Measurements from ENCODE around the gene DNAJC17.
A peak's percentile ranks its signal among the peaks of the same experiment; 100 is the strongest.

DNAJC17 gene

DNA sequence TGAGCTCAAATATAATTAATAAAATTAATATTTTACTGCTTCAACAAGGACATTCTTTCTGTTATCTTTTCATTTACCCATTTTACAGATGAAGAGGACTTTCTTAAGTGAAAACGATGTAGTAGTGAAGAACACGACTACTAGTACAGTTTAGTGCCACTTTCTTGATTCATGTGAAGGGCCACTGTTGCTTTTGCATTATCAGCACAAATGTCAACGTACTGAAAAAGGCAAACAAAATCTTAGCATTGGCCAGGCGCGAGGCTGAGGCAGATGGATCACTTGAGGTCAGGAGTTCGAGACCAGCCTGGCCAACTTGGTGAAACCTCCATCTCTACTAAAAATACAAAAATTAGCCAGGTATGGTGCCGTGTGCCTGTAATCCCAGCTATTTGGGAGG, 11.8 kb upstream of the DNAJC17 start:
- Histone ChIP-seq H3K9me3 (no peaks in the 10 kb centered on the region), H4K20me1 (no peaks in the 10 kb centered on the region), H3K27me3 (no peaks in the 10 kb centered on the region), H3K27ac (no peak overlapping the region), H3K4me1 (no peaks in the 10 kb centered on the region), H3K4me2 (no peak overlapping the region), H3K36me3 (peaks cover 15% of the 10 kb centered on the region), H3K9ac (no peak overlapping the region), H3K4me3 (no peak overlapping the region)
- no peak for TF ChIP-seq Cebpa-rat (IDR thresholded peaks at IDR 0.05)

DNA sequence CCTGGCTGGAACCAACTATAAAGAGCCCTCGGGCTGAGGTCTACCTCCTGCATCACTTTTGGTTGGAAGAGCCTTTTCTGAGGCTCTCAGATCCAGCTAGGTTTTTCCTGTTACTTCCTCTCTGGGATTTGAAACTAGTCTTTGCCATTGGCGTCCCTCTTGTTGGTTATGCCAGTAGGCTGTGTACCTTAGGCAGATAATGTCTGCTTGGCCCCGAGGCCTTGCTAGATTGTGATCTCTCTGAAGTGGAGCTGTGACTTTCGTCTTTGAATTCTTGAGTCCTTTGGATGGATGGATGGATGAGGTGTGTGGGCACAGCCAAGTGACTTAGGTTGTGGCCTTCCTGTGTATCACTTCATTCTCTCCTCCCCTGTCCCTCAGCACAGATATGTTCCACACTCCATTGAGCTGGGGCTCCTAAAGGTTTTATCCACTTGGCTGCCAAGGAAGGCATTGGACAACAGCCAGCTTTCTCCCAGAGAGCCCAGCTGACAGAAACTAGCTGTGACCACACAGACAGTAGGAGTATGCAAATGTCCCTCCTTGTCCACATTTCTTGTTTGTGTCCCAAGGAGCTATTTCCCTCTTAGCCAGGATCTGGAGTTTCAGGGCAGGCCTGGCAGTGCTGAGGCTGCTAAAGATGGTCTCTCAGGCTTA, 7.9 kb upstream of the DNAJC17 start:
- Histone ChIP-seq H3K9me3 (no peaks in the 10 kb centered on the region), H3K36me3 (peaks cover 41% of the 10 kb centered on the region), H3K4me3 (no peak overlapping the region), H3K27ac (no peak overlapping the region), H3K9ac (no peak overlapping the region), H3K27me3 (no peaks in the 10 kb centered on the region), H3K4me2 (no peak overlapping the region), H3K4me1 (no peaks in the 10 kb centered on the region), H4K20me1 (no peaks in the 10 kb centered on the region)
- TF ChIP-seq Cebpa-rat (IDR thresholded peaks at IDR 0.05): no peak

DNA sequence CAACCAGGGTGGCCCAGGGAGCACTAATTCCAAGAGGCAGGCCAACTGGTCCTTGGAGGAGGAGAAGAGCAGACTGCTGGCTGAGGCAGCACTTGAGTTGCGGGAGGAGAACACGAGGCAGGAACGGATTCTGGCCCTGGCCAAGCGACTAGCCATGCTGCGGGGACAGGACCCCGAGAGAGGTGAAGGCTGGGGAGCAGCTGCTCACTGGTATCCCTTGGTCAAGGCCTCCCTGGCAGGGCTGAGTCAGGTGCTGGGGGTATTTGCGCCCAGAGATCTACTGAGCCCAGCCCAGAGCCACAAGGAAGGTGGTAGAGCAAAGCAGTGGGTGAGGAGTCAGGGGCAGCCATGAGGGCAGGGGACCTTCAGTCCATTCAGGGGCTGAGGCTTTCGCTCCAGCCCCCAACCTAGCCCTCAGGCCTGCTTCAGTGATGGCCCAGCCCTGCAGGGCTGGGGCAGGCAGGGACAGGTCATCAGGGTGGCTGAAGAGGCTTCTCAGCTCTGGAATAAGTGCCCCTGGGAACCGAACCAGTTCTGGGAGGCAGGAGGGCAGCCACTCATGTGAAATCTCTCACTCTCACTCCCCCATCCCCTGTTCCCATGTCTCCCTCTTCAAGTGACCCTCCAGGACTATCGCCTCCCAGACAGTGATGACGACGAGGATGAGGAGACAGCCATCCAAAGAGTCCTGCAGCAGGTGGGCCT, 5.6 kb upstream of the DNAJC17 start:
- no peaks in the 10 kb centered on the region for H3K27me3 ChIP-seq
- no peaks in the 10 kb centered on the region for H3K9me3 ChIP-seq
- H3K27ac ChIP-seq: no peak overlapping the region
- H3K4me1 ChIP-seq: peaks cover 12% of the 10 kb centered on the region
- no peak for TF ChIP-seq Cebpa-rat (IDR thresholded peaks at IDR 0.05)
- H3K4me3 ChIP-seq: no peak overlapping the region
- no peaks in the 10 kb centered on the region for H4K20me1 ChIP-seq
- peaks cover 49% of the 10 kb centered on the region for H3K36me3 ChIP-seq
- H3K4me2 ChIP-seq: no peak overlapping the region
- H3K9ac ChIP-seq: no peak overlapping the region

DNA sequence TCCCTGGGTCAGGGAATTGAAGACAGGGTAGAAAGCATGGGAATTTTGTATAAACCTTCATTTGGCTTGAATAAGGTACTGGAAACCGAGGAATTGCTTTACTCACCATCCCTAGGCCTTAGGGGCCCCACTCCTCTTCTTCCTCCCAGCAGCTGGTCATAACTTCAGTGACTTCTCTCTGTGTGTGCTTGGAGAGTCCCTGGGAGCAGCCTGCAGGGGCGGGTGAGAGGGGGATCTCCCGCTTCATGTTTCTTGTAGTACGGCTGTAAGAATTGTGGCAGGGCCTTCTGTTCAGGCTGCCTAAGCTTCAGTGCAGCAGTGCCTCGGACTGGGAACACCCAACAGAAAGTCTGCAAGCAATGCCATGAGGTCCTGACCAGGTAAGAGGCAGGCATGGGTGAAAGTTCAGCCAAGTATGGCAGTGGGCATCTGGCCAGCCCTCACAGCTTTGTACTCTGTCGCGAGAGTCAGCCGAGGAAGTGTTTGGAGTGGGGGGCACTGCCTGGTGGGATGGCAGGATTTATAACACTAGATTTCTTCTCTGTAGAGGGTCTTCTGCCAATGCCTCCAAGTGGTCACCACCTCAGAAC, 1.7 kb upstream of the DNAJC17 start:
- Histone ChIP-seq H4K20me1 (no peaks in the 10 kb centered on the region), H3K4me1 (peaks cover 25% of the 10 kb centered on the region), H3K9ac (no peak overlapping the region), H3K9me3 (no peaks in the 10 kb centered on the region), H3K27me3 (no peaks in the 10 kb centered on the region), H3K4me3 (no peak overlapping the region), H3K27ac (no peak overlapping the region), H3K36me3 (peaks cover 34% of the 10 kb centered on the region), H3K4me2 (no peak overlapping the region)
- TF ChIP-seq Cebpa-rat (IDR thresholded peaks at IDR 0.05): no peak

DNA sequence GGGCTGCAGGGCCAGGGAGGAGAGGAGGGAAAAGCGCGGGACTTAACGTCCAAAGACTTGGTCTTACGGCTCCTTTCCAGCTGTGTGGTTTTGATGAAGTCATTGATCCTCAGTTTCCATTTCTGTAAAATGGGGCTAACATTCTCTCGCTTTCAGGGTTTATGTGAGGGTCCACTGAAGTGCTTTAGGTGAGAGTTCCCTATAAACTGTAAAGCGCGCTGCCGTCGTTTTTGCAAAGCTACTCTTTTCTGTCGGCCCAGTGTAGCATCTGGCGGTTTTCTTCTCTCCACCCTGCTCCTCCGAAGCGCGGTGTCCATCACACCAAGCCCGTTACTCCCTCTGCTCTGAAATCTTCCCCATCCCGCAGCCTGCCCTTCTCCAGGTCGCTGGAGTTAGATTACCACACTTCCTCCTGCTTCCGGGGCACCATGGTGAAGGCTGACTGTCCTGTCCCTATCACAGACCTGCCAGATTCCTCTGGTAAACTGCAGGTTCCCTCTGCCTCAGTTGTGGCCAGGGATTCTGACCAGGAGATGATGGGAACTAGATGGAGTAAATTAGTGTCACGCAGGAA, 702 bp upstream of the DNAJC17 start:
- Histone ChIP-seq H3K4me2 (peak overlapping the region; percentile 89), H3K9me3 (no peaks in the 10 kb centered on the region), H3K9ac (peak overlapping the region; percentile 92), H4K20me1 (no peaks in the 10 kb centered on the region), H3K4me1 (peaks cover 25% of the 10 kb centered on the region), H3K4me3 (peak overlapping the region; percentile 82), H3K36me3 (peaks cover 24% of the 10 kb centered on the region), H3K27me3 (no peaks in the 10 kb centered on the region), H3K27ac (no peak overlapping the region)
- TF ChIP-seq Cebpa-rat (IDR thresholded peaks at IDR 0.05): no peak

DNA sequence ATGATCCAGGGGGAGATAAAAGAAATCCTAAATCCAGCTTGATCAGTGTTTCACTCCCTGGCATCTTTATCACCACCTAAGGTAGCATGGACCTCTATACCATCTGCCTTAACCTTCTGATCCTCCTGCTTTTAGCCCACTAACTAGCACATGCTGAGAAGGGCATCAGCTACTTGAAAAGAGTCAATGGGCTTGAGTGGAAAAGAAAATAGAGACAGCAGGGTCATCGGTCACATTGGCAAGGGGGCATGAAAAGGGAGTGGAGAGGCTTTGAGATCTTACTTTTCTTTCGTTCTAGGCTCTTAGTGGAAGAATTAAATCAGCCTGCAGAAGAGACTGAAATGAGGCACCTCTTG, 623 bp downstream of the DNAJC17 start:
- H3K27ac ChIP-seq: peak overlapping the region; percentile 92
- peaks cover 28% of the 10 kb centered on the region; the same call in 1 of the 2 replicates for H3K36me3 ChIP-seq
- H3K4me2 ChIP-seq: peak overlapping the region; percentile 89
- H3K4me3 ChIP-seq: peak overlapping the region; percentile 82
- TF ChIP-seq Cebpa-rat (IDR thresholded peaks at IDR 0.05): no peak
- H3K27me3 ChIP-seq: no peaks in the 10 kb centered on the region
- peak overlapping the region; percentile 92 for H3K9ac ChIP-seq
- H4K20me1 ChIP-seq: no peaks in the 10 kb centered on the region
- peaks cover 25% of the 10 kb centered on the region for H3K4me1 ChIP-seq
- no peaks in the 10 kb centered on the region for H3K9me3 ChIP-seq

DNA sequence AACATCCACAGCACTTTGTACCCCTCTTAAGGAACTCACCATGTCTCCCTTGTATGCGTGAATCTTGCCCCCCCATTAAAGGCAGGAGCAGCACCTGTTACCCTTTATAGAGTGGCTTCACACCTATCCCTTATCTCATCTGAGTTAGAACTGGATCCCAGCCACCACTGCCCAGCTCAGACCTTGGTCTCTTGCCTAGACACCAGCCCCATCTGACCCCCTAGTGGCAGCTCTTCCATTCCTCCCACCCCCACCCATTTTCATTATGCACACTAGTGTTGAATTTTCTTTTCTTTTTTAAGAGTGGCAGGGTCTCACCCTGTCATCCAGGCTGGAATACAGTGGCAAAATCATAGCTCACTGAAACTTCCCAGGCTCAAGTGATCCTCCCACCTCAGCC, 3.6 kb downstream of the DNAJC17 start:
- Histone ChIP-seq H3K4me1 (peaks cover 26% of the 10 kb centered on the region), H3K9ac (no peak overlapping the region), H3K4me2 (no peak overlapping the region), H3K4me3 (no peak overlapping the region), H3K36me3 (peaks cover 17% of the 10 kb centered on the region; the same call in 1 of the 2 replicates), H4K20me1 (no peaks in the 10 kb centered on the region), H3K9me3 (no peaks in the 10 kb centered on the region), H3K27me3 (no peaks in the 10 kb centered on the region), H3K27ac (no peak overlapping the region)
- no peak for TF ChIP-seq Cebpa-rat (IDR thresholded peaks at IDR 0.05)

DNA sequence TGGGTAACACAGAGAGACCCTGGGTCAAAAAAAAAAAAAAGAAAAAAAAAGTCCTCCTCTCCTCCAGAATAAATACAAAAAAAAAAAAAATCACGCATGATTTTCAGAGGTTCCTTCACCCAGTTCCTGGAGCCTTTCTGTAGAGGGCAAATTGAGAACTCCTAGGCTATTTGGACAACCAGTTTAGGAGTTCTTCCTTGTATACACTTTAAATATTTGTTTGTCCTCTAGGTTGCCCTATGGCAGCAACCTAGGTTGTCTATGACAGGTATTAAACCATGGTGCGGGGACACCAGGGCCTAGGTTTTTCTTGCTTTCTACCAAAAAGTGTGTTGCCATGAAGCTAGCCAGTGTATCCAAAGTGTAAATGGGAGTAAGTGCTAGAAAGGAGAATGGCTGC, 4.2 kb downstream of the DNAJC17 start:
- Histone ChIP-seq H4K20me1 (no peaks in the 10 kb centered on the region), H3K4me3 (no peak overlapping the region), H3K27ac (no peak overlapping the region), H3K4me2 (no peak overlapping the region), H3K4me1 (peaks cover 20% of the 10 kb centered on the region), H3K27me3 (no peaks in the 10 kb centered on the region), H3K9ac (no peak overlapping the region), H3K9me3 (no peaks in the 10 kb centered on the region), H3K36me3 (peaks cover 21% of the 10 kb centered on the region; the same call in 1 of the 2 replicates)
- TF ChIP-seq Cebpa-rat (IDR thresholded peaks at IDR 0.05): no peak

DNA sequence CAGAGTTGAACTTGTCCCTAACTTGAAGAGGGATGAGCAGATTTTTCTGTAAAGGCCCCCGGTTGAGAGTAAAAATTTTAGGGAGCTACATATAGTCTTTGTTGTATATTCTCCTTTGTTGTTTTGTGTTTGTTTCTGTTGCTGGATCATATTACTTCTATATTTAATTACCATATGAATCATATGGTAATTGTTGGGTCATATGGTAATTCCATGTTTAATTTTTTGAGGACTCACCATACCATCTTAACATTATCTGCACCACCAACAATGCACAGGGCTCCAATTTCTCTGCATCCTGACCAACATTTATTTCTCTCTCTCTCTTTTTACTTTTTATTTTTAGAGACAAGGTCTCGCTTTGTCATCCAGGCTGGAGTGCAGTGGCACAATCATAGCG, 7.8 kb downstream of the DNAJC17 start:
- Histone ChIP-seq H3K9me3 (no peaks in the 10 kb centered on the region), H3K4me2 (no peak overlapping the region), H3K36me3 (peaks cover 21% of the 10 kb centered on the region; the same call in 1 of the 2 replicates), H3K9ac (no peak overlapping the region), H3K4me3 (no peak overlapping the region), H4K20me1 (no peaks in the 10 kb centered on the region), H3K4me1 (peaks cover 23% of the 10 kb centered on the region; the same call in 1 of the 2 replicates), H3K27me3 (no peaks in the 10 kb centered on the region), H3K27ac (no peak overlapping the region)
- TF ChIP-seq Cebpa-rat (IDR thresholded peaks at IDR 0.05): no peak

DNA sequence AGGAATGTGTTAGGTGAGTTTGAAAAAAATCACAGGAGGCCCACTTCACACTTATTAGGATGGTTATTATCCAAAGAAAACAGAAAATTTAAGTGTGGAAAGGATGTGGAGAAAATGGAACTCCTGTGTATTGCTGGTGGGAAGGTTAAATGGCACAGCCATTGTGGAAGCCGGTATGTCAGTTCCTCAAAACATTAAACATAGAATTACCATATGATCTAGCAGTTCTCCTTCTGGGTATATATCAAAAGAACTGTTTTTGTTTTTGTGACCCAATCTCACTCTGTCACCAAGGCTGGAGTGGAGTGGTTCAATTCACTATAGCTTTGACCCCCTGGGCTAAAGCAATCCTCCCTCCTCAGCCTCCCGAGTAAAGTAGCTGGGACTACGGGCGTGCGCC, 10.8 kb downstream of the DNAJC17 start:
- Histone ChIP-seq H3K4me2 (no peak overlapping the region), H3K9ac (no peak overlapping the region), H4K20me1 (no peaks in the 10 kb centered on the region)

More for the DNA sequence above, 10.8 kb downstream of the DNAJC17 start:
- no peak overlapping the region for H3K4me3 ChIP-seq
- no peak for TF ChIP-seq Cebpa-rat (IDR thresholded peaks at IDR 0.05)
- H3K27me3 ChIP-seq: no peaks in the 10 kb centered on the region
- H3K9me3 ChIP-seq: no peaks in the 10 kb centered on the region
- peaks cover 23% of the 10 kb centered on the region; the same call in 1 of the 2 replicates for H3K4me1 ChIP-seq
- H3K27ac ChIP-seq: no peak overlapping the region
- H3K36me3 ChIP-seq: peaks cover 24% of the 10 kb centered on the region; the same call in 1 of the 2 replicates
